GM21390 (cell line): ENCODE results near the gene FAF1.

Experiments
- ATAC-seq: cut with Tn5 transposase; IDR thresholded peaks from one replicate; pipeline ENCODE4 v1.9.1; 2021; ENCODE audit not compliant: unreplicated experiment

FAF1 gene

GRCh38 chr1:50705041-50705440 lies 255.0 kb downstream of the FAF1 start:
- ATAC-seq: no peak

- ATAC-seq: no peak
Measured at GRCh38 chr1:50704126-50704525, 255.9 kb downstream of the FAF1 start.

DNA sequence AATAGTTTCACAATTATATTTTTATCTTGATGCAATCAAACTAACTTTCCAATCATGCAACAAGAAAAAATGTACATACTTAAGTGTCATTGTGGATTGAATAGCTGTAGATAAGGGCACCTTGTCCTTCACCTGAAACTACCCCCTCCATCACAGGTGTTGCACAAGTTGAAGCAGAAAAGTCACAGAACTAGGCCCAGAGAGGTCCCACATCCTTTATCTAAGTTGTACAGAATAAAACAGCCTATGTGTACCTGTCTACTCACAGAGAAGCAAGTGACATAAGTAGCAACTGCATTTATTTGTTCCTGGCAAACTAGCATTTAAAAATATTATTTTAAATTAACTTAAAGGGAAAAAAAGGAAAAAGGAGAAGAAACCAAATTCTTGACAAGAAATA lies 256.8 kb downstream of the FAF1 start:
- no peak for ATAC-seq

GRCh38 chr1:50702395-50702794 lies 257.7 kb downstream of the FAF1 start:
- no peak for ATAC-seq

- ATAC-seq: no peak
Measured at GRCh38 chr1:50701706-50702317, 258.3 kb downstream of the FAF1 start.

DNA sequence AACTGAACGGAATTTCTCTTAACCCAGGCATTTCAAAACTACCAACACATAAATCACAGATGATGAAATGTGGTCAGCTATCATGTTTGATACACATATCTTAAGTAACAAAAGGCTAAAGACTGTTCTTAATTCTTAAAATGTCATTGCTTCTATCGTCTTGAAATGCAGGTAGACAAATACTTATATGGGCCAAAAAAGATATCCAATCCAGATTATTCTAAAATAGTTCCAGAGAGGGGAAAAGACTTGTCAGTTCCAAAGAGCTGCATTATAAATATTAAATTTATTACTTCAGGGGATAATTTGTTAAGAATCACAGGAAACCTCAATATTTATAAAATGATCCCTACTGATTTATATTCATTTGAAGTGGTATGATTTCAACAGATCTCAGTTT lies 259.4 kb downstream of the FAF1 start:
- ATAC-seq: no peak

GRCh38 chr1:50700214-50700613 lies 259.9 kb downstream of the FAF1 start:
- no peak for ATAC-seq

GRCh38 chr1:50699795-50700194 lies 260.3 kb downstream of the FAF1 start:
- no peak for ATAC-seq

DNA sequence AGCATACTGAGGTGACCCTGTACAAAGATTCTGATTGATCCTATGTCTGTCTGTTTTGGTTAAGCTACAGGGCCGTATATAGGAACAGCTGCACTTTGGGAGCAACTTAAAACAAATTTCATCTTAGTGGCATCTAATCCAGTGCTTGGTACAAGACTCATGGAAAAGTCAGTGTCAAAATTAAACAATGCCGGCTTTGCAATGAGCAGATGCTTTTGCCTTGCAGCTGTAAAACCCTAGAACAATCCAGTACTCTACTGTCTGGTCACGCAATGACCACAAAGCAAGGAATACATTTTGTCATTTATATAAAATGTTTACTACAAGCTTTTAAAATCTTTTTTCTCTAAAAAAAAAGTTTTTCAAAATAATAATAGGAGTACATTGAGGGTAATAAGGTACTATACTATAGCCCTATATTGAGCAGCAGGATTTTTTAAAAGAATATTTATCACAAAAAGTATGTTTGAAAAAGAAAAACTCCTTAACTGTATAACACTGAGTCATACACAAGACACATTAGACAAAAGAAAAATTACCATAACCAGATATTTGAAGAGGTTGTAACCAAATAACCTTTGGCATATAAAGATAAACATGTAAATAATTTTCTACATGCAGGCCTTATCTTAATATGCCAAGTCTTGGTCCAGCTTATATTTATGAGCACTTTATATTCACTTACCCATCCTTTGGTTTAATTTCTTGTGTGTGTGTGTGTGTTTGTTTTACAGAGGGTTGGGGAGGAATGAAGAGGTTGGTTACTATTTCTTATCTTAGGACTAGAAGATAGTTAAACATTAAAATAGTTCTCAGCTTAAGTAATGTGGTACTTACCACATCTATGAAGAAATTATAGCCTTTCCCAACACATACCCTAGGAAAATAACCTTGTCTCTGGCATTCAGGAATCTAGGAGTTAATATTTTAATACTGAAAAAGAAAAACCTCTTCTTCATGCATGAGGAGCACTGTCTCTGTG lies 262.3 kb downstream of the FAF1 start:
- ATAC-seq: no peak

GRCh38 chr1:50693829-50694228 lies 266.2 kb downstream of the FAF1 start:
- no peak for ATAC-seq

DNA sequence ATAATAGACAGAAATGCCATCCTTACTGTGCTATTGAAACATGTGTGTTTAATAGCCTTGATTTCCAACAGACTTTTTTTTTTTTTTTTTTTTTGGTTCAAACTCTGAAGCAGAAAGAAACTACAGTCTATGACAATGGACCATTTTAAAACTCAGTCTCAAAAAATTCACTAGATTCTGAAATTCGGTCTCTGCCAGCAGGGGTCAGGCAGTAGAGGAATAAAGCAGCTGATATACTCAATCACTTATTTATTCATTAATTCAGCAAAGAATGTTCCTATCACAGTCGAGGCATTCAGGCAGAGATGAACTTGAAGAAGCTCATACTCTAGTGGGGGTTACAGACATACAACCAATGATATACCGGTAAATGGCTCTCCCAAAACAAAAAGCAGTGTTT lies 275.9 kb downstream of the FAF1 start:
- no peak for ATAC-seq

DNA sequence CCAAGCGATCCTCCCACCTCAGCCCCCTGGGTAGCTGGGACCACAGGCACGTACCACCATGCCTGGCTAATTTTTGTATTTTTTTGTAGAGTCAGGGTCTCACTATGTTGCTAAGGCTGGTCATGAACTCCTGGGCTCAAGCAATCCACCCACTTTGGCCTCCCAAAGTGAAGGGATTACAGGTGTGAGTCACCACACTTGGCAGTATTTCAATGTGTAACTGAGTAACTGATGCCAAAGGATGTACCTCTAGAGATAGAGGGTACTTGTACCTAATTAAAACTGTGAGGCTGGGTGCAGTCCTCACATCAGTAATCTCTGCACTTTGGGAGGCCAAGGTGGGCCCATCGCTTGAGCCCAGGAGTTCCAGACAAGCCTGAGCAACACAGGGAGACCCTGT lies 278.1 kb downstream of the FAF1 start:
- no peak for ATAC-seq

DNA sequence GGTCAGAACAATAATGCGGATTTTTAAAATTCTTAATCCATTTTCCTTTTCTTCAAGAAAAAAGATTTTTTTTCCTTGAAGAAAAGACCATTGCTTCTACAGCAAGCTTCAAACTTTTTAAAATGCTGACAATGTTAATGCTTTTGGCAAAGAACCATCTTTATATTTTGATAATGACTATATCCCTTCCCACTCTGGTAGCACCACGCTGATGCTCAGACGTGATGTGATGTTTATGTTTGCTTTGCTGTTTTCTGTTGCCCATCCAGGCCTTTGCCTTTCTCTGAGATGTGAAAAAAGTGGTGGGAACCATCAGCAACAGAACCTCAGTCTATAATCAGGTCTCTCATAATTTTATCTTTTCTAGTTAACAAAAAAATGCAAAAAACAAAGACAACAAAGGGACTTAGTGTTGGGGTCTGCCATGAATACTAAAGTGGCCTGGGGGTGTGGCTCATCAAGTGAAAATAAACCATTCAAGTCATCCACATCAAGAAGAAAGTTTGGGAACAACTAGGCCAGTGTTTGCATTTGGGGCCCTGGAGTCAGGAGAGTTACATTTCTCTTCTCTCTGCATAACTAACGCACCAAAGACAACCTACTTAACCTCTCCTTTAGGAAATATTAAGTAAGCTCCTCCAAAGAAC lies 292.2 kb downstream of the FAF1 start:
- no peak for ATAC-seq

DNA sequence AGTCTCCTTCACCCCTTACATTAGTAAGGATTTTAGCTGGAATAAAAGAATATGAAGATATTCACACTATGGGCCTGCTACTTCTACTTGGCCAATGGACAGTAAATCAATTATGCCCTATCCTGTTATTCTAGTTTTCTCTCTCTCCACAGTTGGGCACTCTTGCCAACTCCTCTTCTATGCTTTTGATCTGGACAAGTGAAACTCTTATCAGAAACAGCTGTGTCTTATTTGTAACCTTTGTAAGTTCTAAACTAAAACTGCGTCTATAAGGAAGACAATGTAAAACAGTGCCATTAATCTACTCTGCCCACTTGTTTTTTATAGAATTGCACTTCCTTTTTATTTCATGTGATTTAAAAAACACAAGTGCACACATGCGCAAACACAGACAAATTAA lies 292.8 kb downstream of the FAF1 start:
- ATAC-seq: no peak

DNA sequence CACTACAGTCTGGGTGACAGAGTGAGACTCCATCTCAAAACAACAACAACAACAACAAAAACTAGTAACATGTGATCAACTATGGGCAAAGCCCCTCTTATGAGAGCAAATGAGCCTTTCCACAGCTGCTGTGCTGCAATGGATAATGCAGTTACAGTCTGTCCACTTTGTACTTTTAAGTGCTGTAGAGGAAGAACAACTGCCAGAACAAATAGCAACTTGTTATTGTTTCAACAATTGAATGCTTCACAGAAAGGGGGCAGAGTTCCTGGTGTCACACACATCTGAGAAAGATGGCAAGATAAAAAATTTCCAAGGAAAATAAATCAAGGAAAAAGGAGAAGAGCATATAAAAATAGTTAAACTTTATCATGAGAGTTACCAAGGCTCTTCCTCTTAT lies 293.2 kb downstream of the FAF1 start:
- no peak for ATAC-seq

DNA sequence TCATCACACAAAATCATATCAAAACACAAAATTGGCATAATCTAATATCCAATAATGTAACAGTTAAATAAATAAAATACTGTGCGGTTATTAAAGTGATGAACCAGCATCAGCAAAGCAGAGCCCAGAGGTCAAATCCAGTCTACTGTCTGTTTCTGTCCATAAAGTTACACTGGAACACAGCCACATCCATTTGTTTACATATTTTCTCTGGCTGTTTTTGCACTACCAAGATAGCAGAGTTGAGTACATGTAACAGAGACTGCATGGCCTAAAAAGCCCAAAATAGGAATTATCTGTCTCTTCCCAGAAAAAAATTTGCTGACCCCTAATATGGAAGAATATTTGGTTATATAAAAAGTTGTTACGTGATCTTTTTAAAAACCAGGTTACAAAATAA lies 294.7 kb downstream of the FAF1 start:
- ATAC-seq: no peak

DNA sequence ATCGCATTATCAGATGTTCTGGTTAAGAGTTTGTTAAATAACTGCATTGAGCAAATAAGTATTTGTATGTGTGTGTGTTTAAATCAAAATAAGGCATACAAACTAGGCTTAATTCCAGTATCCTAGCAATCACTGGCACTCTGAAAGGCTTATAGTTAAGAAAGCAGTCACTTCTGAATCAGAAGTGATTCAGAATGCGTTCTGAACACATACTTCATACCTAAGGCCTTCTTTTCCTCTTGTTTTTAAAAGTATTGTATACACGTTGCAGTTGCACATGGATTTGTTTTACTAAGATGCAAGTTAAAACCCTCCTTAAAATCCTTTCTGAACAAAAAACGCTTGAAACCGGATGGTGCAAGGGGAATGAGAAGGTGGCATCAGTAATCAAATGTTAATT lies 298.4 kb downstream of the FAF1 start:
- ATAC-seq: no peak

GRCh38 chr1:50659107-50659662 lies 300.9 kb downstream of the FAF1 start:
- ATAC-seq: no peak

DNA sequence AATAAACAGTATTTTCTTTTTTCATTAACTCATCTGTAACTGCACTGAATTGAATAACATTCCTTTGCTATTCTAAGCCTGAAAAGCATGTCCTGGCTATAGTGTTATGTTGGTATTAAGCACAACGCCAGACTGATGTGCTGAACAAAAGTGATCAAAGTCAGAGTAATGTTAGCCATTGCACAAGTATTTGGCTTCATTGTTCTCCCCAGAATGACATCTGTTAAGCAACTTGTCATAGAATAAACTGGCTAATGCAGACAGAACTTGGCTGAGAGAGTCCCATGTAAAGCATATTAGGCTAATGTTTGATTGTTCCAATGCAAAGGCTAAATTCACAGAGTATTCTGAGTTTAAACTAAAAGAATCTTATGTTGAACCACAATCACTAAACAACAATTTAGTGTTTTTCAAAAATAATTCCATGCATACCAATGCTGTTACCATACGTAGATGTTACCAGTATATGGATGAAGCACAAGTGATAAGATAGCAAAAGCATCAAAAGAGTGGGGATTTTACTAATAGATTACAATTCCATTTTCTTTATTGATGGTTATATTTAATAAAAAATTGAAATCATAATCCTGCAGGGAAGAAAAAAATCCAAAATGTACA lies 301.5 kb downstream of the FAF1 start:
- no peak for ATAC-seq

DNA sequence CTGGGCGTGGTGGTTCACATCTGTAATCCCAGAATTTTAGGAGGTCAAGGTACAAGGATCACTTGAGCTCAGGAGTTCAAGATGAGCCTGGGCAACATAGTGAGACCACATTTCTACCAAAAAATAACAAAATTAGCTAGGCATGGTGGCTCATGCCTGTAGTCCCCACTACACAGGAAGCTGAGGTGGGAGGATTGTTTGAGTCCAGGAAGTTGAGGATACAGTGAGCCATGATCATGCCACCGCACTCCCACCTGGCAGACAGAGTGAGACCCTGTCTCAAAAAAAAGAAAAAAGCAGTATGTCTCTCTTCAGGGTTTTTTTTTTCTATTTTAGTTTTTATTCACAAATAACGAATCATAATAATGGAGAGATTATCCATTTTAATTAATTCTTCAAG lies 303.1 kb downstream of the FAF1 start:
- ATAC-seq: no peak
